Embryonic facial prominence (tissue), 1 donor: ENCODE measurements around the gene CPT1B.

Source experiments
- DNase-seq: peaks from one replicate; pipeline ENCODE4 v3.0.0-alpha.2; 2016; ENCODE audit errors: extremely low spot score

CPT1B gene

DNA sequence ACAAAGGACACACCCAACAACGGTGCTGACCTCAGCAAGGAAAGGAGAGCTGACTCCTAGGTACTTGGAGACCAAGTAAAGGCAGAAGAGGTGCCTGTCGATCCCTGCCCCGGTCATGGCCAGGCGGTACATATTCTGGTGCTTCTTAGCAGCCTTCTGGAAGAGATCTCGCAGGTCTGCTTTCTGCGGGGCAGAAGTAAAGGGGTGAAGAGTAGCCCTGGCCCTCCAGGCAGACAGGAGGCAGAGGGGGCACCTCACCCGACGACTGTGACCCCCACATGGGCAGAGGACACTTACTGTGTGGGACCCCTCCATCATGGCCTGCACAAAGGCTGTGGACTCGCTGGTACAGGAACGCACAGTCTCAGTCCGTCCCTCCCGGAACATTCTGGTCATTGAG is 7.4 kb downstream of the CPT1B start:
- no peak for DNase-seq

DNA sequence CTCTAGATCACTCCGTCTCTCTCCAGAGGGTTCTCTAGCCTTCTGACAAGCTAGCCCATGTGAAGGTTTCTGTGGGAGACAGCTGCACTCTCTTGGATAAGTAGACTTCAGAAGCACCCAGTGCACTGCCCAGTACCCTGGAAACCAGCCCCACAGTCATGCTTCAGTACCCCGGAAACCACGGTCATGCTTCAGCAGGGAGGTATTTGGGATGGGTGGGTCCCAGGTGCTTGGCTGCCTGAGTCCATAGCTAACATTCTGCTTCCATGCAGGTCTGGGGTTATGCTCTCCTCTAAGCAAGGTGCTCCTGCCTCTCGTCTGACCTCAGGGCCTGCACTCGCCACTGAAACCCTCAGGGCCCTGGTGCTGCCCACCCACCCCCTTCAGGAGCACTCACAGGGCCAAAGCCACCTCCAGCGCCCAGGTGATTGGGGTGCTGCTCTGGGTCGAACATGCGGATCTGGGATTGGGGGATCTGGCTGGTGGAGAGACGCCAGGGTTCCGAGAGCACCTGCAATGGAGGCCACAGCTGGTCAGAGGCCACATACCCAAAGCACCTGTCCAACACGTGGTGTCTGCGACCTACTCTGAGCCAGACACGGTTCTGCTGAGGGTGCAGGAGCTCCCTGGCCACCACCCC is 8.2 kb downstream of the CPT1B start:
- DNase-seq: no peak

- DNase-seq: no peak
Measured at GRCh38 chr22:50569041-50569459, 9.2 kb downstream of the CPT1B start.

- DNase-seq: no peak
Measured at GRCh38 chr22:50568626-50569025, 9.6 kb downstream of the CPT1B start.

DNA sequence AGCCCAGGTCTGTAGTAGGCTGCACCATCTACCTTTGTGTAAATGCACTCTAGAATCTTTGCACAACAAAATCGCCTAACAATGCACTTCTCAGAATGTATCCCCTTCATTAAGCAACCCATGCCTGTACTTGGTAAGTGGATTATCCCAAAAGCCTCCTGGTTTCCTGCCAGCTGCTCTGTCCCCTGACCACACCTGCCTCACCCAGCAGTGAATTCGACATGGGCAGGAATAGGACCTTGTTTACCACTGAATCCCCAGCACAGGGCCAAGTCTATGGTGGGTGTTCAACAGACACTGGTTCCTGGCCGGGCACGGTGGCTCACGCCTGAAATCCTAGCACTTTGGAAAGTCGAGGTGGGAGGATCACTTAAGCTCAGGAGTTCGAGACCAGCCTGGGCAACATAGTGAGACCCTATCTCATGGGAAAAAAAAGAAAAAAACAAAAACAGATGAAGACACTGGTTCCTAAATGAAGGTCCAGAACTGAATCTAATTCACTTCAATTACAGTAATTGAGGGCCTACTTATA is 10.4 kb downstream of the CPT1B start:
- DNase-seq: no peak

DNA sequence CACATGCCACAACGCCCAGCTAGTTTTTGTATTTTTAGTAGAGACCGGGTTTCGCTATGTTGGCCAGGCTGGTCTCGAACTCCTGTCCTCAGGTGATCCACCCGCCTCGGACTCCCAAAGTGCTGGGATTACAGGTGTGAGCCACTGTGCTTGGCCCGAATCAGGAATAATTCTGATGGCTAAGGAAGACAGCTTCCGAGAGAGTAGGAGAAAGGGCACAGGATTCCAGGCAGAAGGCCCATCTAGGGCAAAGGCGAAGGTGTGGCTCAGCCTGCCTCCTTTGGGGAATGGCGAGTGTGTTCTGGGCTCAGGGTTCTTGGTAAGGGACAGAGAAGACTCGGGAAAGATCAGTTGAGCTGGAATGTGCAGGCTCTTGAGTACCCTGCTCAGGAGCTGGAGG is 13.9 kb downstream of the CPT1B start:
- DNase-seq: no peak

- no peak for DNase-seq
Measured at GRCh38 chr22:50563413-50564160, 14.6 kb downstream of the CPT1B start.

- peak; percentile 73 for DNase-seq
Measured at GRCh38 chr22:50562523-50563412, 15.5 kb downstream of the CPT1B start, which contains the start of gene SYCE3. Gene SYCE3 (minus strand): TSS chr22:50562919. CDS start chr22:50556405, 6,514 bp downstream.

GRCh38 chr22:50561401-50562358 is 16.5 kb downstream of the CPT1B start:
- no peak for DNase-seq

DNA sequence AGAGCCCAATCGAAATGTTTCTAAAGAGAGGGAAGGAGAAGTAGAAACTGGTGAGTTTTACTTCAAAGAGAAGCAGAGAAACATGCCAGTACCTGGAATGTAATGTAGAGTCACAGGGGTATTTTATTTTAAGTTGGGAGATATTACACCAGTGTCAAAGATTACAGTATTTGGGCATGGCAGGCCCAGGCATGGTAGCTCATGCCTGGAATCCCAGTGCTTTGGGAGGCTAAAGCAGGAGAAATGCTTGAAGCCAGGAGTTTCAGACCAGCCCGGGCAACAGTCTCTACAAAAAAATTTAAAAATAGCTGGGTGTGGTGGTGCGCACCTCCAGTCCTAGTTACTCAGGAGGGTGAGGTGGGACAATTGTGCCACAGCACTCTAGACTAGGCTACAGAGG is 18.2 kb downstream of the CPT1B start:
- no peak for DNase-seq

DNA sequence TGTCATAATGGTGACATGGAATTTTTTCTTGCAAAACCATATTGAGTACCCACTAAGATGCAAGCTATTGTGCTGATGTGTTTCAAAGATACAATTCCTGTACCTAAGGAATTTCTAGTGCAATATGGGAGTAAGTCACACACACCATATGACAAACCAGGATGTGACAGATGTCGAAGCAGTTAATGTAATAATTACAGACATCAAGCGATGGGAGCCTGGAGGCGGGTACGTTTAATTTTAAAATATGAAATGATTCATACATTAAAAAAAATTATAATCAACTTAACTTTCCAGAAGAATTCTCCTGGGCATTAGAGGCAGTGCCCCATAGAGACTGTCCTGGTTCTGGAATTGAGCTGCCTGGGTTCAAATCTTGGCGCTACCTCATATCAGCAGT is 21.5 kb downstream of the CPT1B start:
- DNase-seq: no peak

GRCh38 chr22:50553310-50553709 is 24.9 kb downstream of the CPT1B start:
- no peak for DNase-seq

GRCh38 chr22:50551160-50551752 is 27.0 kb downstream of the CPT1B start:
- DNase-seq: no peak

GRCh38 chr22:50550395-50550794 is 27.8 kb downstream of the CPT1B start:
- no peak for DNase-seq

DNA sequence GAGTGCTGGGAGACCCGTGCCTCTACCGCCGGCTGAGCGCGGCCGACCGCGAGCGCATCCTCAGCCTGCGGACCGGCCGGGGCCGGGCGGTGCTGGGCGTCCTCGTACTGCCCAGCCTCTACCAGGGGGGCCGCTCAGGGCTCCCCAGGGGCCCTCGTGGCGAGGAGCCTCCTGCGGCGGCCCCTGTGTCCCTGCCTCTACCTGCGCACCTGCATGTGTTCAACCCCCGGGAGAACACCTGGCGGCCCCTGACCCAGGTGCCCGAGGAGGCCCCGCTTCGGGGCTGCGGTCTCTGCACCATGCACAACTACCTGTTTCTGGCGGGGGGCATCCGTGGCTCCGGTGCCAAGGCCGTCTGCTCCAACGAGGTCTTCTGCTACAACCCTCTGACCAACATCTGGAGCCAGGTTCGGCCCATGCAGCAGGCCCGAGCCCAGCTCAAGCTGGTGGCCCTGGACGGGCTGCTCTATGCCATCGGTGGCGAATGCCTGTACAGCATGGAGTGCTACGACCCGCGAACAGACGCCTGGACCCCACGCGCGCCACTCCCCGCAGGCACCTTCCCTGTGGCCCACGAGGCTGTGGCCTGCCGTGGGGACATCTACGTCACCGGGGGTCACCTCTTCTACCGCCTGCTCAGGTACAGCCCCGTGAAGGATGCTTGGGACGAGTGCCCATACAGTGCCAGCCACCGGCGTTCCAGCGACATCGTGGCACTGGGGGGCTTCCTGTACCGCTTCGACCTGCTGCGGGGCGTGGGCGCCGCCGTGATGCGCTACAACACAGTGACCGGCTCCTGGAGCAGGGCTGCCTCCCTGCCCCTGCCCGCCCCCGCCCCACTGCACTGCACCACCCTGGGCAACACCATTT is 29.1 kb downstream of the CPT1B start:
- DNase-seq: no peak

- no peak for DNase-seq
Measured at GRCh38 chr22:50548040-50548920, 29.9 kb downstream of the CPT1B start.

DNA sequence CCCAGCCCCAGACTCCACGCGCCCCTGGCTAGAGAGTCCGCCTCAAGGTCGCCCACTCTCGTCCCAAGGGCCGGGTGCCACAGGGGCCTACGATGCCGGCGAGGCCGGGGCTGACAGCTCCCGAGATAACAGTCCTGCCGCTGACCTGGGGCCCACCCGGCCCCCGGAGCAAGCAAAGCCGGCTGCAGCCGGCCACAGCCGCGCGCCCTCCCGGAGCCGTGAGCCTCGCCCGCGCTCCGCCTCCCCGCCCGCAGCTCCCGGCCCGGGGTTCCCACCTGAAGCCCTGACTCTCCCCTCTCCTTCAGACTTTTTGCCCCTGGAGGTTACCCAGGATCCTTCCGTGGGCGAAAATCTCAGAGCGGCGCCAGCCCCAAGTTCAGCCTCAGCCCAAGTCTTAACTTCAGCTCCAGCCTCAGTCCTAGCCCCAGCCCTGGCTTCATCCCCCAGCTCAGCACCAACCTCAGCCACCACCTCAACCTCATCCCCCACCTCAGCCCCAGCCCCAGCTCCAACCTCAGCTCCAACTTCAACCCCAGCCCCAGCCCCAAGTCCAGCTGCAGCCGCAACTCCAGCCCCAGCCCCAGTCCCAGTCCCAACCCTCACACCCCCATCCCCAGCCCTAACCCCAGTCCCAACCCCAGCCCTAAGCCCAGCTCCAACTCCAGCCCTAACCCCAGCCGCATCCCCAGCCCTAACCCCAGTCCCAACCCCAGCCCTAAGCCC is 30.8 kb downstream of the CPT1B start:
- no peak for DNase-seq
